Measurements from ENCODE around the gene SLC4A3. TPM values are rescaled to one million over a fixed set of nuclear protein-coding genes. Genes with fewer than 3 reads are reported as not detected.

The SLC4A3 gene
- polyA plus RNA-seq, 1 of the 3 experiments (the other 2 are of a cell fraction), result 12.3 TPM

DNA sequence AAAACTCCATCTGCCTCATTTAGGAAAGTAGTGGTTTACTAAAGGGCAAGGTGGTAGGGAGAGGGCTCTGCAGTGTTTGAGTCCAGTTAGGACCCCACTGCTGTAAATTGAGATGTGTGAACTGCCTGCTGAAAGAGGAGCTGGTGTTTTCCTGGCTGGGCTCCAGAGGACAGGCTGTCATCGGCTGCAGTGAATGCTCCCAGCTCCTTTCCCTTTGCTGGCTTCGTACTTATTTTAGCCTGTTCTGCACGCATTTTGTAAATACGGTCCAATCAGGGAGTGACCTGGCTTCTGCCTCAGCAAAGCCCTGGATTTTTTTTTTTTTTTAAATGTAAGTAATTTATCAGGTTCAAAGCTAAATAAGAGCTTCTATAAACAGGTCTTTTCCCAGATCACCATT, 37.5 kb downstream of the SLC4A3 start:
- Histone ChIP-seq H3K9ac (no peak overlapping the region), H3K9me3 (no peaks in the 10 kb centered on the region), H3K4me2 (no peak overlapping the region), H3K4me1 (ENCODE audit: control insufficient read depth in 1 of 2, insufficient read depth in 2 of 2, low read depth in 1 of 2, low read length in 1 of 2) (no peaks in the 10 kb centered on the region), H3F3A (replicated peaks; ENCODE audit: insufficient read depth) (no peaks in the 10 kb centered on the region), H3K79me2 (ENCODE audit: insufficient read depth) (no peaks in the 10 kb centered on the region), H2AFZ (ENCODE audit: low read depth) (no peak overlapping the region), H3K4me3 (ENCODE audit: low read depth in 2 of 2, low read length in 1 of 2) (no peak overlapping the region), H4K20me1 (ENCODE audit: insufficient read depth) (no peaks in the 10 kb centered on the region), H3K36me3 (replicated peaks in 1 of 2; ENCODE audit: control insufficient read depth in 1 of 2, insufficient read depth in 2 of 2, low read length in 1 of 2) (no peaks in the 10 kb centered on the region), H3K27ac (ENCODE audit: low read depth in 2 of 2, low read length in 1 of 2) (no peak overlapping the region), H3K27me3 (ENCODE audit: insufficient read depth) (peaks cover 8% of the 10 kb centered on the region; the same call in 1 of the 2 replicates), H3K9me2 (no peaks in the 10 kb centered on the region)
- ChIA-PET POLR2A (no interaction called here), CTCF (interaction anchor here (1.9 kb wide), 1 partner anchor 25 kb away, joined by 8 read pairs; no protein-coding TSS in a partner anchor)
- 37% methylated on average over 4 of the region's 4 CpGs for WGBS (ENCODE audit: low lambda C conversion rate)
- no peak for DNase-seq
- no peak for TF ChIP-seq TAF1 (IDR thresholded peaks at IDR 0.05; ENCODE audit: borderline replicate concordance, low read depth, low read length)
- no peak for TF ChIP-seq RXRA (IDR thresholded peaks at IDR 0.05; ENCODE audit: borderline replicate concordance, low read depth)
- TF ChIP-seq JUND (IDR thresholded peaks at IDR 0.05), result no peak
- TF ChIP-seq POLR2AphosphoS5 (IDR thresholded peaks at IDR 0.05; ENCODE audit: low read depth, low read length), result no peak
- TF ChIP-seq, protein P1, sequence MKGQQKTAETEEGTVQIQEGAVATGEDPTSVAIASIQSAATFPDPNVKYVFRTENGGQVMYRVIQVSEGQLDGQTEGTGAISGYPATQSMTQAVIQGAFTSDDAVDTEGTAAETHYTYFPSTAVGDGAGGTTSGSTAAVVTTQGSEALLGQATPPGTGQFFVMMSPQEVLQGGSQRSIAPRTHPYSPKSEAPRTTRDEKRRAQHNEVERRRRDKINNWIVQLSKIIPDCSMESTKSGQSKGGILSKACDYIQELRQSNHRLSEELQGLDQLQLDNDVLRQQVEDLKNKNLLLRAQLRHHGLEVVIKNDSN (IDR thresholded peaks at IDR 0.05; ENCODE audit: borderline replicate concordance, low read depth), result no peak
- TF ChIP-seq SIN3A (IDR thresholded peaks at IDR 0.05; ENCODE audit: borderline replicate concordance, low read depth, low read length), result no peak
- TF ChIP-seq GATA2 (CRISPR knock-in tag; IDR thresholded peaks at IDR 0.05), result no peak
- no peak for TF ChIP-seq RAD21 (IDR thresholded peaks at IDR 0.05; ENCODE audit: low read length)
- no peak for TF ChIP-seq REST (IDR thresholded peaks at IDR 0.05; ENCODE audit: low read depth, low read length)
- no peak for TF ChIP-seq ZBTB33 (IDR thresholded peaks at IDR 0.05; ENCODE audit: borderline replicate concordance, low read depth)
- no peak for TF ChIP-seq RCOR1 (IDR thresholded peaks at IDR 0.05; ENCODE audit: low read length)
- TF ChIP-seq, protein P2, sequence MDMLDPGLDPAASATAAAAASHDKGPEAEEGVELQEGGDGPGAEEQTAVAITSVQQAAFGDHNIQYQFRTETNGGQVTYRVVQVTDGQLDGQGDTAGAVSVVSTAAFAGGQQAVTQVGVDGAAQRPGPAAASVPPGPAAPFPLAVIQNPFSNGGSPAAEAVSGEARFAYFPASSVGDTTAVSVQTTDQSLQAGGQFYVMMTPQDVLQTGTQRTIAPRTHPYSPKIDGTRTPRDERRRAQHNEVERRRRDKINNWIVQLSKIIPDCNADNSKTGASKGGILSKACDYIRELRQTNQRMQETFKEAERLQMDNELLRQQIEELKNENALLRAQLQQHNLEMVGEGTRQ (IDR thresholded peaks at IDR 0.05; ENCODE audit: borderline replicate concordance, low read depth, low read length), result no peak
- TF ChIP-seq YY1 (IDR thresholded peaks at IDR 0.05; ENCODE audit: low read depth), result no peak
- no peak for TF ChIP-seq TCF12 (IDR thresholded peaks at IDR 0.05)
- TF ChIP-seq MXI1 (IDR thresholded peaks at IDR 0.05; ENCODE audit: low read depth, low read length), result no peak
- TF ChIP-seq MAX (IDR thresholded peaks at IDR 0.05; ENCODE audit: low read depth), result no peak
